Loucy (cell line): ENCODE data around the gene SPEF2.

ENCODE experiments used
- CTCF ChIP-seq: fragments of 200-600 bp; sonication (generic); conservative IDR thresholded peaks from 2 replicates; pipeline ENCODE4 v1.5.1; 2014; ENCODE audit warnings: mild to moderate bottlenecking, antibody characterized with exemption, low read length
- EZH2phosphoT487 ChIP-seq: fragments of 200-600 bp; IDR thresholded peaks from 2 replicates; pipeline ENCODE4 v1.6.1; 2018; ENCODE audit warnings: antibody characterized with exemption, mild to moderate bottlenecking, moderate library complexity, borderline replicate concordance

- TF ChIP-seq CTCF (no peak), EZH2phosphoT487 (no peak)
Observed at GRCh38 chr5:35850967-35851680, 233.5 kb downstream of the SPEF2 start.
